ENCODE data around the gene PFDN2.
"Not testable (repeated sequence)": the region's sequence is repeated elsewhere in the genome, so short reads cannot be mapped to it uniquely, and the experiment has no call there.

The PFDN2 gene

DNA sequence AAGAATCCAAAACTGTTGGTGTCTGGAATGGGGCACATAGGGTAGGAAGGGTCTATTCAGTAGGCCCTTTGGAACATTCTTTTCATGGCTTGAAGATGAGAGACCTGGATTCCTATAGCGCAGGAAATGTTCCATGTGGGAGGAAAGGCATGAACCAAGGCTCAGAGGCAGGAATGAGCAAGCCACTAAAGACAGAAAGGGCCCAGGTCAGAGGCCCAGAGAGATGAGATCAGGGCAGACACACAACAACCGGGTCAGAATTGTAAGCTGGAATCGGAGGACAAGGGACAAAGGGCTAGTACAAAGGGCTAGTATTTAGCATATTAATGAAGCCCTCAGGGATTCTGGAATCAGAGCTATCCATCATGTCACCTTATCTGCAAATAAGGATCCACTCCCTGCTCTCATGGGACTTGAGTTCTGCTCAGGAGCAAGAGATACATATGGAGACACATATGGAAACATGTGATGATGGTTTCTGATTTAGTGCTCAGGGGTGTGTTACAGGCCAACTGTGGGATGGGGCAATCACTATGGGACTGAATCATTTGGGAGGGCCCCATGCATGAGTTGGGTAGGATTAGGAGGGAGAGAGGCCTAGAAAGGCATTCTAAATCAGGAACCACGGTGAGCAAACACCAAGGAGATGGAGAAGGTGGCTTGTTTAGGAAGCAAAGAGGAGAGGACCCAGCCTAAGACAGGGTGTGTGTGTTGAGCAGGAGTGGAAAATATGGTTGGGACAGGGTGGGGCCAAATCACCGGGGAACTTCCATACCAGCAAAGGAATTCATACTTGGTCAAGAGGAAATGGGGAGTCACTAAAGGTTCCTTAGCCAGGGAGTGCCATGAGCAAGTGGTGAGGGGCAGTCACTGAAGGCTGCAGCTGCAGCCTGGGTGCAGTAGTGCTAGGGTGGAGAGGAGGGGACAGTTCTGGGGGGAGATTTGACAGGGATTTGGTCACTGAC lies 37.1 kb downstream of the PFDN2 start:
- DNase-seq = no peak

DNA sequence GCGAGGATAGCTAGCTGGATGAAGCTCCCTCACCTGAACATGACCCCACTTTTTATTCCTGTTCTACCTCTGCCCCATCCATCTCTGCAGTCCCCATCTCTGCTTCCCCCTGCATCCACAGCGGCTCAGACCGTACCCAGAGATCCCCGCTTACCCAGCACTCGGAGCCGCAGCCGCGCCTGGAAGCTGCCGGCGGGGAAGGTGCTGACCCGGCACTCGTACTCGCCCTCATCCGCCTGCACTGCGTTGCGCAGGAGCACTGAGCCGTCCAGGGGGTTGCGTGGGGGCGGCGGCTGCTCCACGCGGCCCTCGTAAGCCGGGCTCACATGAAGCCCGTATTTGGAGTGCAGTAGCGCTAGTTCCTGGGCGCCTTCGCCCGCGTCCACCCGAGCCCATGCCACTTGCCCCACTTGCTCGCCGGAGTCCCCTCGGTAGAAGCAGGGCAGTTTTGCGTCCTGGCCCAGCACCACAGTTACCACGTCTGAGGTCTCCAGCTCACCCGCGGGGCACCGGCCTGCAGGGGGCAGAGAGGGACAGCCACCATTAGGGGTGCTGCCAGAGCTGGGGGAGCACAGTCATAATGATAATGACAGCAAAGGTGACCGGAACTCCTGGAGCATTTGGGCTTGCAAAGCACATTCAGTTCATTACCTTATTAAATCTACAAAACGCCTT lies 38.3 kb downstream of the PFDN2 start:
- no peak for DNase-seq

DNA sequence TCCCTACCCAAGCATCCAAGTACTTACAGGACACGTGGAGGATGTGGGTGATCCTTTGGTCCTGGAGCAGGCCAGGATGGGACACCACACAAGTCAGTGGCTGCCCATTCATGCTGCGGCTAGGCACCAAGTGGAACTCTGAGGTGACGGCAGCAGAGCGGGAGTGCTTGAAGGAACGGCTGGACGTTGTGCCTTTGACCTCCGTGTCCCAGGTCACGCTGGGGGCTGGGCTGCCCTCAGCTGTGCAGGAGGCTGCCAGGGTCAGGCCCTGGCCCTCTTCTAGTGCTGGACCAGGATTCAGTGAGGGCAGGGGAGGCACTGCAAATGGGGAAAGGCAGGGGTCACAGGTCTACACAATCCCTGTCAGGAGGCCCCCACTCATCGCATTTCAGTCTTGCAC lies 40.4 kb downstream of the PFDN2 start:
- DNase-seq = no peak

DNA sequence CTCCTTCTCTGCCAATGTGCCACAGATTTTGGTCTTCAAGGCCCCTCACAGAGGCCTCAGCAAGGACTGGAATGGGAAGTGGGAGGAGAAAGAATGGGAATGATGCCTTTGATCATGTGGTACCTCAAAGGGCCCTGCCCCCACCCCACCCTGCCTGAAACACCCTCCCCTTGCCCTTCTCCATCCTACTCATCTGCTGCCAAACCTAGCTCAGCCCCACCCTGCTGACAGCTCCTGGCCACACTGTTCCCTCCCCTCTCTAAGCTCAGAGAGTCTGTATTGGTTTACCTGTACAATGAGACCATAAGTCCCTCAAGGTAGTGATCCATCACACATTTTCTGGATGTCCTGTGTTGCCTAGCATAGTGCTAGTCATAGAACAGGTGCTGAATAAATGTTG lies 41.4 kb downstream of the PFDN2 start:
- DNase-seq = no peak

DNA sequence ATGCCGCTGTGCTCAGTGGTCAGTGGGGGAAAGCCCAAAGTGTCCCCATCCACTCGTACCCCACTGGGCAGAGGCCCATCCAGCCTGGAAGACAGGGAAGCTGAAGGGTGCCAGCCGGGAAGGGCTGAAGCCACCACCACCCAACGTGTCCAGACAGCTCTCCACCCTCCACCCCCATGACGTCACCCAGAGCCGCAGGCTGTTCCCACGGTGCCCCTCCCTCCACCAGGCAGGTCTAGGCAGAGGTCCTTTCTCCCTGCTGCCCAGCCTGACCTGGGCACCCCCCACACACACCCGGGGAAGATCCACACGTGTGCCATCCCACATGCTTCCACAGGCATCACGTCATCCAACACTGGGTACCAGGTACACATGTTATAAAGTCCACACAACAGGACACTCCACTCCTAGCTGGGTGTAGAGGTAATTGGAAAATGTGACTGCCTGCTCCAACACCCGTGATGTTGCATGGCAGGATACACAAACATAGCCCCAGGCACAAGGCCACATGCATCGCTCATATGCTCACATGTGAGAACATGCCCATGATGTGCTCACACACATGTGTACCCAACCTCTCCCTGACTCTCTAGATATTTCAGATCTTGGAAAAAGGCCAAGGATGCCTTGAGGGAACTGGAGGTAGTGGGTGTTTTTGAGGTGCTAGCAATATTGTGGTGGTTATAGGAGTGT lies 43.0 kb downstream of the PFDN2 start:
- no peak for DNase-seq

DNA sequence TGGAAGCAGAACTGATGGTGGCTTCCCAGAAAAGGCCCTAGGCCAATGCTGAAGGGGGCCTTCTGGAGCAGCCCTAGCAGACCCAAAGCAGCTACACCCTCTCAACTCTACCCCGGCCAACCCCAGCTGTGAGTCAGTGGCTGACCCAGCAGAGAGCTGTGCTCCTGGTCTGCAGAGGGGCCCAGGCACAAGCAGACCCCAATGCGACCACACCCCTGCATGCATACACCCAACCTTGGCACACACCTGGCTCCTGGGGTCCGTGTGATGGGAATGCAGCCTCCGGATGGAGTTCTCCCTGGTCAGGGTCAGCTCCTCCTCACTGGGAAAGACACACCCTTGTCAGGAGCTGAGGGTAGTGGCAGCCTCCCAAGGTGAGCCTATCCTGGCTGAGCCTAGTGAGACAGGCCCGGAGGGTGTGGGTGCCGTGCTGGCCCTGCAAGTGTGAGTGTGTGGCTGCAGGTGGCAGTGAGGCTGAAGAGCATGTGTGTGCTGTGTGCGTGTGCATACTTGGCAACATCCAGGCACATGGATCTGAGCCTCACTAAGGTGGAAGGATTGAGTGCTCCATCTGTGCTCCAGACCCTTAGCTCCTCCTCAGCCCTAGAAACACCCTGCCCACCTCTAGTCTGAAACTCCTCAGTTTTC lies 44.2 kb downstream of the PFDN2 start:
- no peak for DNase-seq

DNA sequence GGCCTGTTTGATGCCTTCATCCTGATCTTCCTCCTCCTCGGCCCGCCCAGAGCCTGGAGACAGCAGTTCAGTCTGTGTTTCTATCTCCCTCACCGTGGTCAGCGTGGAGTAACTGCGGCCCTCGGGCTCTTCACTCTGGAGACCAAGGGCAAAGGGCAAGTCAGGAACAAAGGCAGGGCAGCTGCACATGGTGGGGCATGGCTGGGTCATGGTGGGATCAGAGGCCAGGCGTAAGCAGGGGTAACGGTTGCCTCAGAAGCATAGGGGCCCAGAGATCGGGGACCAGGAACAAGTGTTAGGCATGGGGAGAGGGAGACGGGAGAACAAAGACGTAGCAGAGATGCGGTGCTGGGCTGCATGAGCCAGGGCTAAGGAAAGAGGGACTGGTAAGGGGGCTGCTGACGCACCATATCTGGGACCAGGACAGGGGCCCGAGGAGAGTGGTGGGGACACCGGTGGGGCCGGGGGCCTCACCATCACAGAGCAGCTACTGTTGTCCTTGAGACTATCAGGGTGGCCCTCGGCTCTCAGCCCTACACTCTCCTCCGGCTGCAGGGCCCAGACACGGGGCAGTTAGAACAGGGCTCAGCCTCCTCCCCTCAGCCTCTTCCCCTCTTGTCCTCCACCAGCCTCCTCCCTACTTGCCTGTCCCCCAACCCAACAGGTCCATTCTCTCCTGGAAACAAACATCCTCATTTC lies 44.9 kb downstream of the PFDN2 start:
- no peak for DNase-seq

DNA sequence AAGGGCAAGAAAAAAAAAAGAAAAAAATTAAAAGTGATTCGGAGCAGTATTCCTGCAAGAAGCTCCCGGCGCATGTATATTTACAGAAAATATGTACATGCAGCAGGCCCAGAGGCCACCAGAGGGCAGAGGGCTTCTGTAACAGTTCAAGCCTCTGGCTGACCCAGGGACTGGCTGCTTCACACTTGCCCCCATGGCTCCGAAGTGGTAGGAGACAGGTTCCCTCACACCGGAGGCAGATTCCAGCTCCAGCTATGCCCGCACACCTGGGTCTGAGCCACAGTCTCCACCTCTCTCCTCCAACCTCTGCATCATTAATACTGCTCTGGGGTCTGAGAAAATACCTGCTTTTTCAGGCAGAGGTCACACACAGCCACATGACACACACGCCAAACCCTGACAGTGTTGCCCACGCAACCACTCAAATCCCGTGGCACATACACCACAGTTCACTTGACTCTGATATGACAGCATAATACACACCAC lies 45.9 kb downstream of the PFDN2 start:
- peak in 2 of 14 donors; percentile 1 to 5 for DNase-seq

DNA sequence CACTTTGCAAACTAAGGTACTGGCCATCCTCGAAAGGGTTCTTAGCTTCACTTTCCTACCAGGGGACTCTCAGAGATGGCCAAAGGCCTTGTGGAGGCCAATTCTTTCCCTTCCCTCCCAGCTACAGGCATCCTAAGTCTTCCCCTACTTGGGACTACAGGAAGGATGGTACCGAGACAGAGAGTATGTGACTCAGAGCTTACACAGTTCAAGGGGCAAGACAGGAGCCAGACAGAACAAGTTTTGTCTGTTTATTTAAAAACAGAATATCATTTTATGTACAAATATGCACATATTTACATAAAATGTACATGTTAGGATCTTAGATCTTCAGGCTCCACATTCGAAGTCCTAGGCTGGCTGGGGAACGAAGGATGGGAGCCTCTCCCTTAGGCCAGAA lies 47.1 kb downstream of the PFDN2 start:
- no peak for DNase-seq

DNA sequence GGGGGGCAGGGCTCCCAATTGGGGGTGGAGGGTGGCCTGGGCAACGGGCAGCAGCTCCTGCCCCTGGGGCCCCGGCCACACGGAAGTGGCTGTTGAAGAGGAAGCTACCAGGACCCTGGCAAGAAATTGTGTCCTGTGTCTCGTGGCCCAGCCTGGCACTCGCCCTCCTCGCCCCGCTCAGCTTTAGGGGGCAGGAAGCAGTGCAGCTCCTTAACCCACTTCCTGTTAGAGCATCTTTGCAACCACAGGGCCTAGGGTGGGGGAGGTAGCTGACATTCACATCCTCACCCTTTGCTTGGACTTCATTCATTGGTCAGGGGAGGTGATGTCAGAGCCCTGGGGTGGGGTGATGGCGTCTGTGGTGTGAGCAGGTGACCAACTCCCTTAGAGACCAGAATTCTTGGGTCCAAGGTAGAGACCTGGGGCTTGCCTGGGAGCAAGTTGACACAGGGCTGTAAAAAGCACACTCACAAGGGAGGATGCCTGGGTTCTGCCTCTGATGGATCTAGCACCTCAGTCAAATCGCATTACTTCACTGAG lies 48.0 kb downstream of the PFDN2 start, which contains the start of gene ARHGAP30:
TSS of gene ARHGAP30 (minus strand) at position 161 of the 540 bp plus-strand sequence. CDS start 267 bp downstream, outside the sequence.
- peak in 11 of 14 donors; percentile 5 to 68 (median 55) for DNase-seq

DNA sequence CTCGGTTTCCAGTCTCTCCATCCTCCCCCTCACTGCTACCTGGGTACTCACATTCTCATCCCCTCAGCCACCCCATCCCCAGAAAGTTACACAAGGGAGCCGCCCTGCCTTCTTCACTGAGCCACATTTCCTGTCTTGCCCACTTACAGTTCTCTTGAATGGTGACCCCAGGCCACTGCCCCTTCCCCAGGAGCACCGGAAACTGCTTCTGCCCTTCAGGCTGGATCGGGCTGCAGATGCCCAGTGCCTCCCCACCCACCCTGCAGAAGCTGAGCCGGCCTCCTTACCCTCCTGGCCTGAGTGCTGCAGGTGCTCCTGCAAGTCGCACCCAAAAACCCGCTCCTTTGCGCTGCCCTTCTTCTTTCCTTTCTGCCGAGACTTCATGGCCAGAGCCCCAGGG lies 48.6 kb downstream of the PFDN2 start:
- DNase-seq = no peak

DNA sequence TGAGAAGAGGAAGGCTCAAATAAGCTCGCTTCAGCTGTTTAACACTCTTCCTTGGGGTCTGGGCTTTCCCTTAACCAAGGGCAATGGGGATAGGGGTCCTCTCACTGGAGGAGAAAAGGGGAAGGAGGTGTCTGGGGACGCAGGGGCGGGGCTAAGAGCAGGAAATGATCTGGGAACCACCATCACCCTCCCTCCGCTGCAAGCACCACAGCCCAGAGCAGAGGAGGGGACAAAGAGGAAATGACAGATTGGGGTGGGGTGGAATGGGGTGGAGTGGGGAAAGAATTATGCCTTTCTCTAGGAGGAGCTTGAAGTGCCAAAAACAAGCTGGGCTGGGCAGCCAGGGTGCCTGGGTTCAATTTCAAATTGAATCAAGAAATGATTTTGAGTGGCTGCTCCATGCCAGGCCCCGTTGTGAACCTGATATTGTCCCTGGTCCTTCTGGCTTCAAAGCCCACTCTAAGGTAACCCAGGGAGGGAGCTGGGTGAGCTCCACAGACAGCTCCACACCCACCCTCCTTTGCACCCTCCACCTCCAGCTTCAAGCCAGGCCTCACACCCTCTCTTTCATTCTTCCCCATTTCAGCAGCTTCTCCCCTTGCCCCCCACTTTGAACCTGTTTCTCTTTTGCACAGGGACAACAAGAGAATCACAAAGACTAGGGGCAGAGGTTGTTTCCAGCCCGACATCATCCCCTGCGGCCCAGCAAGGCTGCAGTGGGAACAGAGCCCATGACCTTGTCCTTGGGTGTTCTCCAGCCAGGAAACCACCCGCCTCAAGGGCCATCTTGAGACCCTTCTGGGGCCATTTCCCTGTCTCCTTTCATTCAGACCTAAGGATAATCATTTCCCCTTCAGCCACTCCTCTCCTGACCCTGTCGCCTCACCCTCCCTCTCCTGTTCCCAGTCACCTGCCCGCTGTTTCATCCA lies 49.3 kb downstream of the PFDN2 start:
- peak in 8 of 14 donors; percentile 6 to 62 (median 36) for DNase-seq

DNA sequence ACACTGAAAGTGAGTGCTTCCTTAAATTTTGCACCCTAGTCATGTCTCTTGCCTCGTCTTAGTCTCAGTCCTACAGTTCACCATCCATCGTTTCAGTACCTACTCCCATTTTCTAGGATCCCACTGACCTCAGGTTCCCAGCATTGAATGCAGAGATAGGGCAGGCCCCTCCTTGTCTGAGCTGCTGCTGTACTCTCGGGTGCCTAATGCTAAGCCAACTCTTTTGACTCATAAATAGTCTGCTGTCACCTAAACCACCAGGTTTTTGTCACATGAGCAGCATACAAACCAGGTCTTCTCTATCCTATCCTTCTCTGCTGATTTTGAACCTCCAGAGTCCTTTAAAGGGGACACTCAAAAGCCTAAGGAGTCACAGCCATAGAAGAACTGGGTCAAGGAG lies 51.1 kb downstream of the PFDN2 start:
- DNase-seq = no peak

DNA sequence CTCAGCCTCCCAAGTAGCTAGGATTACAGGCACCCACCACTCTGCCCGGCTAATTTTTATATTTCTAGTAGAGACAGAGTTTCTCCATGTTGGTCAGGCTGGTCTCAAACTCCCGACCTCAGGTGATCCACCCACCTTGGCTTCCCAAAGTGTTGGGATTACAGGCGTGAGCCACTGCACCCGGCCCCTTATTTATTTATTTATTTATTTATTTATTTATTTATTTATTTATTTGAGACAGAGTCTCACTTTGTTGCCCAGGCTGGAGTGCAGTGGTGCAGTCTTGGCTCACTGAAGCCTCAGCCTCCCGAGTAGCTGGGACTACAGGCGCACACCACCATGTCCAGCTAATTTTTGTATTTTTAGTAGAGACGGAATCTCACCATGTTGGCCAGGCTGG lies 52.2 kb downstream of the PFDN2 start:
- DNase-seq = not testable (repeated sequence)

DNA sequence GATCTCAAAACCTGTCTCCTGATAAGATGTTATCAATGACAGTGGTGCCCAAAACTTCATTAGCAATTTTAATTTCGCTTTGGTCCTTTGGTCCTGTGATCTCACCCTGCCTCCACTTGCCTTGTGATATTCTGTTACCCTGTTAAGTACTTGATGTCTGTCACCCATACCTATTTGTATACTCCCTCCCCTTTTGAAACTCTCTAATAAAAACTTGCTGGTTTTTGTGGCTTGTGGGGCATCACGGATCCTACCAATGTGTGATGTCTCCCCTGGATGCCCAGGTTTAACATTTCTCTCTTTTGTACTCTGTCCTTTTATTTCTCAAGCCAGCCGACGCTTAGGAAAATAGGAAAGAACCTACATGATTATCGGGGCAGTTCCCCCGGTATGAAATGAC lies 53.9 kb downstream of the PFDN2 start:
- DNase-seq = not testable (repeated sequence)

DNA sequence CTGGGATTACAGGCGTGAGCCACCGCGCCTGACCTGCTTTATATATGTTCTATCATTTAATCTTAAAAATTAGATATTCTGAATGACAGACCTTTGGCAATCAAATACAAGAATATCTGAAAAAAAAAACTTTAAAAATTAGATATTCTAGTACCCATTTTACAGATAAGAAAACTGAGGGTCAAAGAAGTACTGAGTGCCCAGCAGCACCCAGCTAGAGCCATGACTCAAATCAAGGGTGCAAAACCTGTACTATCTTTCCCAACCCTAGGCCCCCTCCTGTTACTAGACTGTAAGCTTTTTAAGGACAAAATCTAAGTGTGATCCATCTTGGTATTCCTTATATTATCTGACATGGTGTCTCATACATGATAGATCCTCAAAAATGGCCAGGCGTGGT lies 56.4 kb downstream of the PFDN2 start:
- no peak for DNase-seq

DNA sequence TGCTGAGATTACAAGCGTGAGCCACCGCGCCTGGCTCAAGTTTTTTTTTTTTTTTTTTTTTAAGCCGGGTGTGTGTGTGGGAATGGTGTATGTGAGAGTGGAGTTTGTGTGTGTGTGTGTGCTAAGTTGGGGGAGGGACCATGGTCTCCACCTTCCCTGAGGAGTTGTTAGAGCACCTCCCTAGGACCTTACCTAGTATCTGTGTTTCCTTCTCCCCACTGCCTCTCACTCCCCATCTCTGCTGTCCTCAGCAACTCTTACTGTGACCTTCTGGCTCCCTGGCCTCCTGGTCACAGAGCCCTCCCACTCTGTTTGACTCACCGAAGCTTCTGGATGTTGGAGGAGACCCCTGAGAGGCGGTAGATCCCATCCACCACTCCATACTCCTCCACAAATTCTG lies 58.5 kb downstream of the PFDN2 start:
- DNase-seq = no peak

DNA sequence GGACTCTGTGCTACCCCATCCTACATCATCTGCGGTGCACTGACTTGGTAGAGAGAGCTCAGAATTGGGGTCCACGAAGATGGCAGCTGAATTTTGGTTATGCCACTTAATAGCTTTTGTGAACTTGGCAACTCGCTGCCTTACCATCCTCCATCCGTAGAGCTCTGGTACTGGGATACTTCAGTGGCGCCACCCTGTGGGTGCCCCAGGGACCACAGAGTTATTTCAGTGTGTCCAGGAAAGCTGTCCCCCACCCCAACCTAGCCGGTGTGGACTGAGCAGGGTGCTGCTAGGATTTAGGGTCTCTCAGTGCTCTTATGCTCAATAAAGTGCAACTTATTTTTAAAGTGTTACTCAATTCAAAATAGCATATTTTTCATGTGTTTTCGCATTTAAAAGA lies 63.0 kb downstream of the PFDN2 start:
- no peak for DNase-seq

DNA sequence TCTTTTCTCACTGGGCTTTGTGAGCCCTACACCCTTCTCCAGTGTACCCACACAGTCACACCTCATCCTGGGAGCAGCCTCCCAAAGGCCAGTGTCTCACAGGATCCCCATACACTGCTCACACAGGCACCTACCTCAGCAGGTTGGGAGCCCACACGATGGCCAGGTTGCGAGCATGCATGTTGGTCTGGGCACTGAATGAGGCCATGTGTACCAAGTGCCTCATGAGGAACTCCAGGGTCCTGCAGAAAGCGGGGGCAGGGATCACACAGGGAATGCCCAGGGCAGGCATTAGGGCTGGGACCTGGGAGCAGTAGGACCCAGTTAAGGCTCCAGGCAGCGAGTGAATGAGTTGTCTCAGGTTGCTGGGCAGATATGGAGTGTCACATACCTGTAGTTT lies 63.6 kb downstream of the PFDN2 start:
- no peak for DNase-seq

DNA sequence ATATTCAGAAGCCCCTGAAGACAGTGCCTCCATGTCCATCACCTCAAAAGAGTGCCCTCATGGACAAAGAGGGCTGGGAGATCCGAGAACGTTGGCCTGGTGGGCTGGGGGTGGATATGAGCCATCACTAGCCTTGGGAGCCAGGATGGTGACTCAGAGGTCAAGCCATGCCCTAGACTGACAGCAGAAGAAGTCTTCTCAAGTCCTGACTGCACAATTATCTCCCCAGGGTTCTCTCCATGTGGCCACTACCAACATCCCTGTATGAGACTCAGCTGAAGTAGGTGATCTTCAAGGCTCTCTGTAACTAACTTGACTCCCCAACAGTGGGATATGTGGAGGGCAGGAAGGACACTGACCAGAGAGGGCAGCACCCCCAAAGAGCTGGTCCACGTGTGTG lies 64.9 kb downstream of the PFDN2 start:
- DNase-seq = no peak

Measured in C1 segment of cervical spinal cord (tissue), 14 donors.